Thyroid gland (tissue), 4 donors: ENCODE measurements around the gene CCDC86.

Experiments used
- POLR2A ChIP-seq, 2 donors: fragments of 450-650 bp; IDR thresholded peaks; one replicate each; pipeline ENCODE4 v1.6.1; 2017; ENCODE audit warnings: antibody characterized with exemption in 2 of 2, mild to moderate bottlenecking in 2 of 2, moderate library complexity in 1 of 2
- TF ChIP-seq, protein P1 (sequence below), 6 experiments: fragments of 200-600 bp in 3 of 6; fragments of 450-650 bp in 3 of 6; sonication (generic) in 3 of 6; IDR thresholded peaks; one replicate each; pipeline ENCODE4 v1.5.1; 2016 to 2019; ENCODE audit warnings: antibody characterized with exemption in 6 of 6, mild to moderate bottlenecking in 2 of 6, inconsistent platforms in 1 of 6, moderate library complexity in 1 of 6

DNA sequence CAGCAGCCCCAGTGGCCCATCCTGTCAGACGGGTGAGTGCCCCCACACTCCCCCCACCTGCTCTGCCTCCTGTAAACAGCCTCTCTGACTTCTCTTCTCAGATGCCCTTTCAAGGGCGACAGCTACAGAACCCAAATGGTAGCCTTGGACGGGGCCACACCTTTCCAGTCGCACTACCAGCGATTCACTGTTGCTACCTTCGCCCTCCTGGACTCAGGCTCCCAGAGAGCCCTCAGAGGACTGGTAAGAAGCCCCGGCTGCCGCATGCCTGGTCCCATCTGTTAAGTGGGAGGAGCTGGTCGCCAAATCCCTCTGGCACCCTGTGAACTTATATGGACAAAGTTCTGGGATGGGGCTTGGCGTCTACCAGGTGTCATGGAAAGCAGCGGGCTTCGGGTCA lies 31.6 kb downstream of the CCDC86 start:
- TF ChIP-seq, protein P1, sequence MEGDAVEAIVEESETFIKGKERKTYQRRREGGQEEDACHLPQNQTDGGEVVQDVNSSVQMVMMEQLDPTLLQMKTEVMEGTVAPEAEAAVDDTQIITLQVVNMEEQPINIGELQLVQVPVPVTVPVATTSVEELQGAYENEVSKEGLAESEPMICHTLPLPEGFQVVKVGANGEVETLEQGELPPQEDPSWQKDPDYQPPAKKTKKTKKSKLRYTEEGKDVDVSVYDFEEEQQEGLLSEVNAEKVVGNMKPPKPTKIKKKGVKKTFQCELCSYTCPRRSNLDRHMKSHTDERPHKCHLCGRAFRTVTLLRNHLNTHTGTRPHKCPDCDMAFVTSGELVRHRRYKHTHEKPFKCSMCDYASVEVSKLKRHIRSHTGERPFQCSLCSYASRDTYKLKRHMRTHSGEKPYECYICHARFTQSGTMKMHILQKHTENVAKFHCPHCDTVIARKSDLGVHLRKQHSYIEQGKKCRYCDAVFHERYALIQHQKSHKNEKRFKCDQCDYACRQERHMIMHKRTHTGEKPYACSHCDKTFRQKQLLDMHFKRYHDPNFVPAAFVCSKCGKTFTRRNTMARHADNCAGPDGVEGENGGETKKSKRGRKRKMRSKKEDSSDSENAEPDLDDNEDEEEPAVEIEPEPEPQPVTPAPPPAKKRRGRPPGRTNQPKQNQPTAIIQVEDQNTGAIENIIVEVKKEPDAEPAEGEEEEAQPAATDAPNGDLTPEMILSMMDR (IDR thresholded peaks at IDR 0.05) = no peak
- no peak for TF ChIP-seq POLR2A (IDR thresholded peaks at IDR 0.05)
